B cell (primary cell): Measurements from ENCODE around the gene DEGS1. TPM values are rescaled to one million over a fixed set of nuclear protein-coding genes. Genes with fewer than 3 reads are reported as not detected.

ENCODE experiments used
- ATAC-seq: fragments of 200-7000 bp; cut with Tn5 transposase; one replicate; pipeline ENCODE4 v1.10.0; 2021; ENCODE audit warnings: low read depth, mild to moderate bottlenecking, moderate number of reproducible peaks, moderate library complexity
- CTCF ChIA-PET: fragments of 350-600 bp; sonication (Branson Sonifier 250); formaldehyde crosslinking; loops from one replicate; lab custom pipeline; 2021; ENCODE audit warnings: antibody characterized with exemption, inconsistent platforms; lab: Charles Lee
- POLR2A ChIA-PET: fragments of 350-600 bp; sonication (Branson Sonifier 250); formaldehyde crosslinking; loops from one replicate; lab custom pipeline; 2021; ENCODE audit warnings: antibody characterized with exemption; lab: Charles Lee
- DNase-seq: peaks from one replicate; pipeline ENCODE4 v3.0.0; 2013
- H2AFZ ChIP-seq: 2 replicates; pipeline ENCODE4 v1.6.1; 2012; ENCODE audit warnings: mild to moderate bottlenecking, low read depth, low read length; ENCODE audit not compliant: insufficient read depth, poor library complexity, severe bottlenecking
- H3K27ac ChIP-seq, 2 donors: 1 replicate in 1 of 2; 2 replicates in 1 of 2; pipeline ENCODE4 v1.5.1; 2012 to 2013; ENCODE audit warnings: low read length in 2 of 2, mild to moderate bottlenecking in 2 of 2, moderate library complexity in 1 of 2
- H3K27me3 ChIP-seq, 4 experiments: fragments of 200-600 bp in 1 of 4; sonication (generic) in 1 of 4; replicated peaks in 1 of 4; 1 replicate in 2 of 4; 2 replicates in 2 of 4; pipeline versions ENCODE4 v1.6.1 to v1.7.0; 2013 to 2016; ENCODE audit warnings: low read length in 3 of 4, mild to moderate bottlenecking in 2 of 4, mixed read lengths in 1 of 4, moderate library complexity in 1 of 4; ENCODE audit not compliant: insufficient read depth in 4 of 4, control insufficient read depth in 3 of 4; ENCODE audit errors: control extremely low read depth in 1 of 4
- H3K36me3 ChIP-seq, 2 experiments: replicated peaks in 1 of 2; 1 replicate in 1 of 2; 2 replicates in 1 of 2; pipeline versions ENCODE4 v1.6.1 to v1.7.1; 2013; ENCODE audit warnings: low read length in 1 of 2; ENCODE audit not compliant: insufficient read depth in 2 of 2, control insufficient read depth in 1 of 2; ENCODE audit errors: control extremely low read depth in 1 of 2, extremely low read depth in 1 of 2
- H3K4me1 ChIP-seq, 2 donors: fragments of 200-600 bp in 1 of 2; sonication (generic) in 1 of 2; 1 replicate in 1 of 2; 2 replicates in 1 of 2; pipeline versions ENCODE4 v1.5.1 to v1.6.1; 2013 to 2017; ENCODE audit warnings: low read length in 2 of 2; ENCODE audit not compliant: control insufficient read depth in 2 of 2, insufficient read depth in 2 of 2
- H3K4me2 ChIP-seq: replicated peaks from 2 replicates; pipeline ENCODE3; 2012; ENCODE audit warnings: mild to moderate bottlenecking, low read depth, low read length; ENCODE audit not compliant: poor library complexity, severe bottlenecking
- H3K4me3 ChIP-seq, 5 experiments: fragments of 200-600 bp in 1 of 5; sonication (generic) in 1 of 5; 1 replicate in 3 of 5; 2 replicates in 2 of 5; pipeline versions ENCODE4 v1.5.1 to v1.7.0; 2011 to 2016; ENCODE audit warnings: low read length in 4 of 5, mild to moderate bottlenecking in 4 of 5, low read depth in 2 of 5, control low read depth in 1 of 5, moderate library complexity in 1 of 5; ENCODE audit not compliant: insufficient read depth in 1 of 5; ENCODE audit errors: control extremely low read depth in 1 of 5, extremely low read depth in 1 of 5
- H3K79me2 ChIP-seq: fragments of 200-600 bp; sonication (generic); one replicate; pipeline ENCODE4 v1.6.0; 2016; ENCODE audit warnings: low read length; ENCODE audit not compliant: control insufficient read depth, insufficient read depth
- H3K9ac ChIP-seq: fragments of 200-600 bp; sonication (generic); 2 replicates; pipeline ENCODE4 v1.6.1; 2017; ENCODE audit warnings: mild to moderate bottlenecking, low read length, moderate library complexity
- H3K9me3 ChIP-seq, 3 donors: one replicate each; pipeline versions ENCODE4 v1.6.1 to v1.7.1; 2013; ENCODE audit warnings: low read length in 2 of 3; ENCODE audit not compliant: control insufficient read depth in 2 of 3, insufficient read depth in 1 of 3; ENCODE audit errors: control extremely low read depth in 1 of 3
- H4K20me1 ChIP-seq: 2 replicates; pipeline ENCODE4 v1.6.0; 2012; ENCODE audit warnings: mild to moderate bottlenecking, low read length; ENCODE audit not compliant: insufficient read depth, control insufficient read depth, poor library complexity, severe bottlenecking
- H3K27ac Mint-ChIP-seq: one replicate; pipeline ENCODE4 v1.8.0; 2021; ENCODE audit warnings: mixed read lengths
- H3K27me3 Mint-ChIP-seq: one replicate; pipeline ENCODE4 v1.8.0; 2021; ENCODE audit warnings: mixed read lengths
- H3K4me1 Mint-ChIP-seq: one replicate; pipeline ENCODE4 v1.8.0; 2021; ENCODE audit warnings: mixed read lengths
- H3K4me3 Mint-ChIP-seq: one replicate; pipeline ENCODE4 v1.8.0; 2021; ENCODE audit warnings: mixed read lengths
- H3K9me3 Mint-ChIP-seq: one replicate; pipeline ENCODE4 v1.8.0; 2022; ENCODE audit warnings: mixed read lengths; ENCODE audit not compliant: insufficient read depth
- EZH2 ChIP-seq: IDR thresholded peaks from 2 replicates; pipeline ENCODE4 v1.6.1; 2012; ENCODE audit warnings: borderline replicate concordance, low read depth, mild to moderate bottlenecking, moderate library complexity, low read length; ENCODE audit not compliant: insufficient read depth, poor library complexity, severe bottlenecking
- WGBS: methylation state at CpG from one replicate; pipeline ENCODE4 v1.1.5; 2013; ENCODE audit warnings: missing lambda C conversion rate; ENCODE audit not compliant: insufficient coverage; 5-methylcytosine and 5-hydroxymethylcytosine counted together
- intact Hi-C: fragments of 100-400 bp; cut with micrococcal nuclease; formaldehyde crosslinking; loops from one replicate; pipeline ENCODE4 v1.10.0; 2022
- polyA plus RNA-seq: library from polyadenylated mRNA; depleted of rRNA; stranded (reverse); fragments of >200 nt; gene quantifications from 2 replicates; pipeline ENCODE4 v1.2.3, GENCODE V29; 2012
- total RNA-seq, 2 donors: library from RNA; stranded (reverse); fragments of 120-200 nt in 1 of 2; gene quantifications; 1 replicate in 1 of 2; 2 replicates in 1 of 2; pipeline versions ENCODE4 v1.2.3 to v1.2.4, GENCODE V29; 2013 to 2022
- TF ChIP-seq, protein P1 (sequence below): fragments of 200-600 bp; IDR thresholded peaks from one replicate; pipeline ENCODE4 v1.8.0; 2022; ENCODE audit warnings: antibody characterized with exemption, mild to moderate bottlenecking

DEGS1 gene
- total and polyA plus RNA-seq, 2 donors (not counting 1 experiment from before 2014, with no cell fraction given): 49.0 to 52.1 TPM

DNA sequence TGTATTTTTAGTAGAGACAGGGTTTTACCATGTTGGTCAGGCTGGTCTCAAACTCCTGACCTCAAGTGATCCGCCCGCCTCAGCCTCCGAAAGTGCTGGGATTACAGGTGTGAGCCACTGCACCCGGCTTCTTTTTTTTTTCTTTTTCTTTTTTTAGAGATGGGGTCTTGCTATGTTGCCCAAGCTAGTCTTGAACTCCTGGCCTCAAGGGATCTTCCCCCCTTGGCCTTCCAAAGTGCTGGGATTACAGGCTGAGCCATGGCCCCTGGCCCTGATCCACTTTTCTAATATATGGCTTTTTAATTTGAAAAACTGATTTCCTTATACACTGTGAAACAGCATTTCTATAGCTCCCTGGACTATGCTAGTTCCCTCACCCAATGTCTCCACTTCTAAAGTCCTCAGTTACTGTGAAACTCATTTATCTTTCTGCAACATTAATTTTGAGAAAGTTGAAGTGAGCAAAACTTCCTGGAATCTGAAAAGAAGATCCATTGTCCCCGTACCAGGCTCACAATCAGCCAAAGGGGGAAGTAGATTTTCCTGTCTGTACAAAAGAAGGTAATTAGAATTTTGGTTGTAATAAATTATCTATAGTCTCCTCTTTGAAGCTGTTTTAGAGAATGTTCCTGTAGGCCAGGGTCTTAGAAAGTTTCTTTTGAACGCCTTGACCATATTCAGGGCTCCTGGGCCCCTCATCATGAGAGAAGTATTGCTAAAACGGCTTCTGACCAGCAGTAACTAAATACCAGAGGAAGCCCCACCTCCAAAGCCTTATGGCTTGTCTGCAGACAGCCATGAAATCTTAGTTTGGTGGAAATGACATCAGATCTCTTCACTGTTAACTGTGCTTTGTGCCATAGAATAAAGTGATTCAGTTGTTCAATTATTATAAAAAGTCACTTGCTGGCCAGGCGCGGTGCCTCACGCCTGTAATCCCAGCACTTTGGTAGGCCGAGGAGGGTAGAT, 34.9 kb downstream of the DEGS1 start:
- ChIA-PET POLR2A (interaction anchor here (0.7 kb wide), 1 partner anchor 27 kb away, joined by 4 read pairs; no protein-coding TSS in a partner anchor), CTCF (no interaction called here)
- Mint-ChIP-seq H3K27ac (no peak overlapping the region), H3K27me3 (no peaks in the 10 kb centered on the region), H3K4me3 (no peak overlapping the region), H3K4me1 (peaks cover 16% of the 10 kb centered on the region), H3K9me3 (no peaks in the 10 kb centered on the region)
- no peak for TF ChIP-seq EZH2
- H3K9ac ChIP-seq: no peak overlapping the region
- no peaks in the 10 kb centered on the region for H3K79me2 ChIP-seq
- WGBS: 70% methylated on average over 6 of the region's 11 CpGs
- no peaks in the 10 kb centered on the region for H3K36me3 ChIP-seq
- H2AFZ ChIP-seq: no peak overlapping the region
- intact Hi-C loops: no loop called here
- H3K9me3 ChIP-seq: no peaks in the 10 kb centered on the region
- H3K27me3 ChIP-seq: no peaks in the 10 kb centered on the region
- no peaks in the 10 kb centered on the region for H4K20me1 ChIP-seq
- peaks cover 0 to 14% of the 10 kb centered on the region in 2 donors for H3K4me1 ChIP-seq
- H3K27ac ChIP-seq: no peak overlapping the region
- DNase-seq (no peak), ATAC-seq (no peak)
- H3K4me3 ChIP-seq: no peak overlapping the region
- H3K4me2 ChIP-seq: no peak overlapping the region

DNA sequence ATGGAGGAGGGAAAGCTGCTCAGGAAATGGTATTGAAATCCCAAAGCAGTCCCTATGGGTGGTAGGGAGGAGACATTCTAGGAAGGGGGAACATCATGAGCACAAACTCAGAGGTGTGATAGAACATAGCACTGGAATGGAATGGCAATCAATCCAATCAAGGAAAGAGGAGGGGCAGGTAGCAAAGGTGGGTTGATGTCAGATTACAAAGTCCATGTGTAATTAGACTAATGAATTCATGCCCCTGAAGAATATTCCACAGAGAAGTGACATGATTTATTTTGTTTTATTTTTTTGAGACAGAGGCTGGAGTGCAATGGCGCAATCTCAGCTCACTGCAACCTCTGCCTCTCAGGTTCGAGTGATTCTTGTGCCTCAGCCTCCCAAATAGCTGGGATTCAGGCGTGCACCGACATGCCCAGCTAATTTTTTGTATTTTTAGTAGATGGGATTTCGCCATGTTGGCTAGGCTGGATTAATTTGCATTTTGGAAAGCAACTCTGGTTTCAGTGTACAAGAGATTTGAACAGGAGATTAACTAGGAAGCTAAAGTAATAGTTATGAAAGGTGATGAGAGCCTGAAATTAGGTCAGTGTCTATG, 36.1 kb downstream of the DEGS1 start:
- CTCF ChIA-PET: interaction anchor here (0.8 kb wide), 1 partner anchor 122 kb away, joined by 3 read pairs; no protein-coding TSS in a partner anchor
- Histone ChIP-seq H3K27me3 (no peaks in the 10 kb centered on the region), H2AFZ (no peak overlapping the region), H3K27ac (no peak overlapping the region), H4K20me1 (no peaks in the 10 kb centered on the region), H3K9ac (no peak overlapping the region), H3K4me1 (peaks cover 0 to 6% of the 10 kb centered on the region in 2 donors), H3K4me2 (no peak overlapping the region), H3K79me2 (no peaks in the 10 kb centered on the region), H3K9me3 (no peaks in the 10 kb centered on the region), H3K36me3 (no peaks in the 10 kb centered on the region), H3K4me3 (no peak overlapping the region)
- DNase-seq (no peak), ATAC-seq (no peak)
- H3K4me1 Mint-ChIP-seq: peaks cover 9% of the 10 kb centered on the region
- no peaks in the 10 kb centered on the region for H3K9me3 Mint-ChIP-seq
- intact Hi-C loops: no loop called here
- no peak for TF ChIP-seq EZH2
- TF ChIP-seq, protein P1, sequence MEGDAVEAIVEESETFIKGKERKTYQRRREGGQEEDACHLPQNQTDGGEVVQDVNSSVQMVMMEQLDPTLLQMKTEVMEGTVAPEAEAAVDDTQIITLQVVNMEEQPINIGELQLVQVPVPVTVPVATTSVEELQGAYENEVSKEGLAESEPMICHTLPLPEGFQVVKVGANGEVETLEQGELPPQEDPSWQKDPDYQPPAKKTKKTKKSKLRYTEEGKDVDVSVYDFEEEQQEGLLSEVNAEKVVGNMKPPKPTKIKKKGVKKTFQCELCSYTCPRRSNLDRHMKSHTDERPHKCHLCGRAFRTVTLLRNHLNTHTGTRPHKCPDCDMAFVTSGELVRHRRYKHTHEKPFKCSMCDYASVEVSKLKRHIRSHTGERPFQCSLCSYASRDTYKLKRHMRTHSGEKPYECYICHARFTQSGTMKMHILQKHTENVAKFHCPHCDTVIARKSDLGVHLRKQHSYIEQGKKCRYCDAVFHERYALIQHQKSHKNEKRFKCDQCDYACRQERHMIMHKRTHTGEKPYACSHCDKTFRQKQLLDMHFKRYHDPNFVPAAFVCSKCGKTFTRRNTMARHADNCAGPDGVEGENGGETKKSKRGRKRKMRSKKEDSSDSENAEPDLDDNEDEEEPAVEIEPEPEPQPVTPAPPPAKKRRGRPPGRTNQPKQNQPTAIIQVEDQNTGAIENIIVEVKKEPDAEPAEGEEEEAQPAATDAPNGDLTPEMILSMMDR: no peak
- POLR2A ChIA-PET: no interaction called here
- WGBS: 100% methylated on average over 5 of the region's 5 CpGs
- no peak overlapping the region for H3K27ac Mint-ChIP-seq
- H3K27me3 Mint-ChIP-seq: no peaks in the 10 kb centered on the region
- no peak overlapping the region for H3K4me3 Mint-ChIP-seq
